Lower leg skin (tissue), 4 donors: Measurements from ENCODE around the gene OR4N2. TPM values are rescaled to one million over a fixed set of nuclear protein-coding genes. Genes with fewer than 3 reads are reported as not detected.
"Not testable (repeated sequence)": the region's sequence is repeated elsewhere in the genome, so short reads cannot be mapped to it uniquely, and the experiment has no call there.

Experiments used
- DNase-seq, 2 donors: peaks; one replicate each; pipeline ENCODE4 v3.0.0-alpha.2; 2019; ENCODE audit warnings: low spot score in 2 of 2
- H3K4me3 ChIP-seq: fragments of 200-600 bp; sonication (generic); 2 replicates; pipeline ENCODE4 v1.5.1; 2017; ENCODE audit warnings: mild to moderate bottlenecking, low read depth; ENCODE audit not compliant: poor library complexity, severe bottlenecking
- POLR2A ChIP-seq, 2 donors: fragments of 450-650 bp; IDR thresholded peaks; one replicate each; pipeline ENCODE4 v1.6.1; 2016 to 2017; ENCODE audit warnings: antibody characterized with exemption in 2 of 2, mild to moderate bottlenecking in 1 of 2, moderate library complexity in 1 of 2
- WGBS, 2 donors: methylation state at CpG; one replicate each; pipeline ENCODE4 v1.1.5; 2018; 5-methylcytosine and 5-hydroxymethylcytosine counted together
- intact Hi-C: fragments of 100-400 bp; cut with DNase I; formaldehyde crosslinking; loops from one replicate; pipeline ENCODE4 v1.15.0; 2023; ENCODE audit warnings: low total_unique reads
- total RNA-seq, 4 donors: library from RNA; depleted of rRNA; stranded (reverse); fragments of >200 nt; gene quantifications; one replicate each; pipeline ENCODE4 v1.1.0, GENCODE V29; 2016
- TF ChIP-seq, protein P1 (sequence below), 3 donors: fragments of 450-650 bp; IDR thresholded peaks; one replicate each; pipeline ENCODE4 v1.5.1; 2016; ENCODE audit warnings: antibody characterized with exemption in 3 of 3, mild to moderate bottlenecking in 3 of 3, moderate library complexity in 2 of 3

OR4N2 gene
- total RNA-seq, 4 donors from 2014 or later = not detected

DNA sequence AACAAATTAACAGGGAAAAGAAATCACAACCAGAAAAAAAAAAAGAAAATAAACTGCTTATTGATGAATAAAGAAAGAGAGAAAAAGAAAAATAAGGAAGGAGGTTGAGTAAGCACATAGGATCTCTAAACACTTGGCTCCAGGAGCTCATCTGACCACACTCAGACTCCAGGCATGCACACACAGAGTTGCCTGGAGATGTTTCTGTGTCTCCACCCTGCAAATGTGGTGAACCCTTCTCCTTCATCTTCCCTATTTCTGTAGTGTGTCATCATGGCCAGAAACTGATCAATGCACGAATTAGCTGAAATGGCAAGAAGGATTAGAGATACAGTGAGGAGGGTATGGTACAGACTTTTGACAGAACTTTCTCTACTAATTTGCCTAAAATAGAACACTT lies 20.2 kb downstream of the OR4N2 start:
- no peak for TF ChIP-seq POLR2A (IDR thresholded peaks at IDR 0.05)
- TF ChIP-seq, protein P1, sequence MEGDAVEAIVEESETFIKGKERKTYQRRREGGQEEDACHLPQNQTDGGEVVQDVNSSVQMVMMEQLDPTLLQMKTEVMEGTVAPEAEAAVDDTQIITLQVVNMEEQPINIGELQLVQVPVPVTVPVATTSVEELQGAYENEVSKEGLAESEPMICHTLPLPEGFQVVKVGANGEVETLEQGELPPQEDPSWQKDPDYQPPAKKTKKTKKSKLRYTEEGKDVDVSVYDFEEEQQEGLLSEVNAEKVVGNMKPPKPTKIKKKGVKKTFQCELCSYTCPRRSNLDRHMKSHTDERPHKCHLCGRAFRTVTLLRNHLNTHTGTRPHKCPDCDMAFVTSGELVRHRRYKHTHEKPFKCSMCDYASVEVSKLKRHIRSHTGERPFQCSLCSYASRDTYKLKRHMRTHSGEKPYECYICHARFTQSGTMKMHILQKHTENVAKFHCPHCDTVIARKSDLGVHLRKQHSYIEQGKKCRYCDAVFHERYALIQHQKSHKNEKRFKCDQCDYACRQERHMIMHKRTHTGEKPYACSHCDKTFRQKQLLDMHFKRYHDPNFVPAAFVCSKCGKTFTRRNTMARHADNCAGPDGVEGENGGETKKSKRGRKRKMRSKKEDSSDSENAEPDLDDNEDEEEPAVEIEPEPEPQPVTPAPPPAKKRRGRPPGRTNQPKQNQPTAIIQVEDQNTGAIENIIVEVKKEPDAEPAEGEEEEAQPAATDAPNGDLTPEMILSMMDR (IDR thresholded peaks at IDR 0.05) = no peak
- DNase-seq = no peak
- no peak overlapping the region for H3K4me3 ChIP-seq
- intact Hi-C loops = no loop called here
- WGBS, 2 donors = 18 to 29% methylated on average over 1 of the region's 1 CpG

GRCh38 chr14:19827626-19828244 lies 24.2 kb downstream of the OR4N2 start:
- H3K4me3 ChIP-seq, intact Hi-C loops, DNase-seq: not testable (repeated sequence)
- 58 to 65% methylated on average over 12 of the region's 12 CpGs for WGBS, 2 donors

GRCh38 chr14:19828314-19828713 lies 24.7 kb downstream of the OR4N2 start:
- TF ChIP-seq, protein P1 (IDR thresholded peaks at IDR 0.05) = no peak
- no peak for TF ChIP-seq POLR2A (IDR thresholded peaks at IDR 0.05)

GRCh38 chr14:19834203-19834848 lies 30.8 kb downstream of the OR4N2 start:
- intact Hi-C loops, H3K4me3 ChIP-seq, DNase-seq: not testable (repeated sequence)
- WGBS, 2 donors = 74 to 76% methylated on average over 8 of the region's 8 CpGs

More at GRCh38 chr14:19828314-19828713, 24.7 kb downstream of the OR4N2 start:
- intact Hi-C loops = no loop called here
- WGBS, 2 donors = 80 to 87% methylated on average over 2 of the region's 2 CpGs
- no peak for DNase-seq
- no peak overlapping the region for H3K4me3 ChIP-seq

DNA sequence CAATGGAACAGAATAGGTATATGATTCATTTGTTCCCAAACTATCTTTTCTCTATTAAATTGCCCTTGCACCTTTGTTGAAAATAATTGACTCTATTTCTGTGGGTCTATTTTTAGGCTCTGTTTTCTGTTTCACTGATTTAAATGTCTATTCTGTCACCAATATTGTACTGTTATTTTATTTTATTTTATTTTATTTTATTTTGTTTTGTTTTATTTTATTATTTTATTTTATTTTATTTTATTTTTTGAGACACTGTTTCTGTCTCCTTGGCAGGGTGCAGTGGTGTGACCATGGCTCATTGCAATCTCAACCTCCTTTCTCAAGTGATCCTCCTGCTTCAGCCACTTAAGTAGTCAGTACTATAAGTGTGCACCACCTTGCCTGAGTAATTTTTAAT lies 34.9 kb downstream of the OR4N2 start:
- DNase-seq = no peak
- no peak for TF ChIP-seq POLR2A (IDR thresholded peaks at IDR 0.05)
- TF ChIP-seq, protein P1 (IDR thresholded peaks at IDR 0.05) = no peak
- intact Hi-C loops = no loop called here
- no peak overlapping the region for H3K4me3 ChIP-seq

DNA sequence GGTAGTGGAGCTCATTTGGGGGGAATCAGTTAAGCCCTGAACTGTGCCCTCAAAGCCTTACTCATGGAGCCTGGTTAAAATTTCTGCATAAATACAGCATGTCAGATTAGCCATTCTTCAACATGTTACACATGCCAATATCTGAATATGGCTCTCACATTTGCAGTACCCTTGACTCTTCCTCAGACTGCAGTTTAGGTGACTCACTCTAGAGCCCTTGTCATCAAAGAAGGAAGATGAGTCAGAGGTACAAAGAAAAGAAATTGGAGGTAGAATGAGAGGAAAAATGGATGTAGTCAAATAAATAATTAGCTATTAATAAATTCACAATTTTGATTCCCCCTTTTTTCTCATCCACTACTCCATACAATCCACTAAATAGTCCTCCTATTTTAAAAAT lies 47.8 kb downstream of the OR4N2 start:
- intact Hi-C loops = no loop called here
- no peak for TF ChIP-seq POLR2A (IDR thresholded peaks at IDR 0.05)
- TF ChIP-seq, protein P1 (IDR thresholded peaks at IDR 0.05) = no peak
- DNase-seq = no peak
- H3K4me3 ChIP-seq = no peak overlapping the region

- WGBS, 2 donors = 91 to 92% methylated on average over 39 of the region's 39 CpGs
- DNase-seq, H3K4me3 ChIP-seq, intact Hi-C loops: not testable (repeated sequence)
These were observed 62.6 kb downstream of the OR4N2 start for GRCh38 chr14:19866061-19866669.
